Spleen (tissue), 11 donors: ENCODE results near the gene FLAD1. TPM values are rescaled to one million over a fixed set of nuclear protein-coding genes. Genes with fewer than 3 reads are reported as not detected.

Experiments used
- DNase-seq: peaks from one replicate; pipeline ENCODE4 v3.0.0-alpha.2; 2020
- H3K27ac ChIP-seq, 8 donors: fragments of 200-600 bp; sonication (generic) in 7 of 8; 1 replicate in 4 of 8; 2 replicates in 4 of 8; pipeline versions ENCODE4 v1.5.0 to v1.8.0; 2016 to 2021; ENCODE audit warnings: inconsistent platforms in 4 of 8, mild to moderate bottlenecking in 4 of 8, moderate library complexity in 1 of 8
- H3K27me3 ChIP-seq, 7 donors: fragments of 200-600 bp; sonication (generic) in 6 of 7; replicated peaks in 1 of 7; 1 replicate in 4 of 7; 2 replicates in 3 of 7; pipeline versions ENCODE4 v1.5.0 to v1.8.0; 2016 to 2021; ENCODE audit warnings: inconsistent platforms in 3 of 7, mild to moderate bottlenecking in 1 of 7
- H3K36me3 ChIP-seq, 6 donors: fragments of 200-600 bp; sonication (generic) in 5 of 6; 1 replicate in 4 of 6; 2 replicates in 2 of 6; pipeline versions ENCODE4 v1.5.0 to v1.8.0; 2016 to 2021; ENCODE audit warnings: inconsistent platforms in 2 of 6
- H3K4me1 ChIP-seq, 6 donors: fragments of 200-600 bp; sonication (generic) in 5 of 6; 1 replicate in 3 of 6; 2 replicates in 3 of 6; pipeline versions ENCODE4 v1.5.0 to v1.8.0; 2016 to 2021; ENCODE audit warnings: inconsistent platforms in 3 of 6
- H3K4me3 ChIP-seq, 8 donors: fragments of 200-600 bp; sonication (generic) in 7 of 8; 1 replicate in 4 of 8; 2 replicates in 4 of 8; pipeline versions ENCODE4 v1.5.0 to v1.8.0; 2016 to 2021; ENCODE audit warnings: inconsistent platforms in 4 of 8, mild to moderate bottlenecking in 4 of 8, moderate library complexity in 2 of 8
- H3K9me3 ChIP-seq, 8 donors: fragments of 200-600 bp; sonication (generic) in 7 of 8; 1 replicate in 4 of 8; 2 replicates in 4 of 8; pipeline versions ENCODE4 v1.5.0 to v1.8.0; 2016 to 2021; ENCODE audit warnings: inconsistent platforms in 4 of 8
- POLR2A ChIP-seq, 3 donors: fragments of 450-650 bp; IDR thresholded peaks; one replicate each; pipeline ENCODE4 v1.5.1; 2017; ENCODE audit warnings: antibody characterized with exemption in 3 of 3, mild to moderate bottlenecking in 1 of 3
- POLR2AphosphoS5 ChIP-seq, 3 donors: sonication (generic); formaldehyde crosslinking; IDR thresholded peaks; one replicate each; pipeline ENCODE4 v1.5.1; 2017; ENCODE audit warnings: antibody characterized with exemption in 3 of 3
- WGBS, 5 donors: extraction: QIAGEN DNeasy Blood & Tissue Kit in 3 of 5; methylation state at CpG; one replicate each; pipeline versions ENCODE4 v1.1.5 to v1.1.7; 2013 to 2018; 5-methylcytosine and 5-hydroxymethylcytosine counted together
- intact Hi-C: fragments of 100-400 bp; cut with DNase I; formaldehyde crosslinking; loops from one replicate; pipeline ENCODE4 v1.15.0; 2023; ENCODE audit warnings: low total_unique reads
- polyA plus RNA-seq, 3 donors: library from polyadenylated mRNA; stranded (reverse); fragments of 200-250 nt; gene quantifications; one replicate each; pipeline ENCODE4 v1.2.1, GENCODE V29; 2013
- total RNA-seq, 7 donors: library from RNA; depleted of rRNA in 3 of 7; stranded (reverse); fragments of >200 nt in 3 of 7; fragmentation: NEBNext Ultra II Directional in 4 of 7; extraction: Animal tissue kit (Norgen Biotek cat#: 25700) in 4 of 7; gene quantifications; one replicate each; pipeline versions ENCODE4 v1.1.0 to v1.2.1, GENCODE V29; 2016 to 2021
- TF ChIP-seq, protein P1 (sequence below), 11 experiments: fragments of 200-600 bp in 7 of 11; fragments of 450-650 bp in 4 of 11; sonication (generic) in 4 of 11; IDR thresholded peaks in 8 of 11; conservative IDR thresholded peaks in 3 of 11; 1 replicate in 7 of 11; 2 replicates in 4 of 11; pipeline versions ENCODE4 v1.4.0 to v1.8.0; 2016 to 2021; ENCODE audit warnings: antibody characterized with exemption in 11 of 11, inconsistent platforms in 4 of 11, mild to moderate bottlenecking in 1 of 11
- donor health status: healthy with polysubstance abuse.
- donor health status: DM: no; HTN: no; CAD: no; lungs with moderate emphysema.
- donor health status: DM: no; HTN: no; CAD: no.
- donor health status: Bipolar disorder and iron deficiency.
- donor health status: healthy.
- donor health status: DM: no; HTN: no; CAD: no.
- donor health status: DM: yes; HTN: yes; CAD: no.

FLAD1 gene
- total and polyA plus RNA-seq, 10 donors: 27.1 to 43.4 (median 31.6) TPM

DNA sequence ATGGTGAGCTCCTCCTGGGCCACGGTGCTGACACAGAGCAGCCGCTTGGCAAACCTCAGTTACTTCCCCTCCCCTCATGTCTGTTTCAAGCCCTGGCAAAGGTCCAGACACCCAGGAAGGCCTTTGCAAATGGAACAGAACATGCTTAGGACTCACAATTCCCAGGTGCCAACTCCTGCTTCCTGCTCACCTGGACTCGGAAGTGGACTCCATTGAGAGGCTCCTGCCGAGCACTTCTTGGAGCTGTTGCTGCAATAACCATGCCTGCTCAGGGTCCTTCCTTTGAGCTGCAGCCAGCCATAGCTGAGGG, 39.7 kb downstream of the FLAD1 start:
- Histone ChIP-seq H3K36me3 (no peaks in the 10 kb centered on the region), H3K4me3 (no peak overlapping the region), H3K4me1 (peaks cover 5 to 28% (median 17%) of the 10 kb centered on the region in 6 donors), H3K27ac (no peak overlapping the region), H3K9me3 (no peaks in the 10 kb centered on the region), H3K27me3 (no peaks in the 10 kb centered on the region)
- 54 to 71% (median 67%) methylated on average over 4 of the region's 4 CpGs for WGBS, 5 donors
- intact Hi-C loops: no loop called here
- TF ChIP-seq, protein P1, sequence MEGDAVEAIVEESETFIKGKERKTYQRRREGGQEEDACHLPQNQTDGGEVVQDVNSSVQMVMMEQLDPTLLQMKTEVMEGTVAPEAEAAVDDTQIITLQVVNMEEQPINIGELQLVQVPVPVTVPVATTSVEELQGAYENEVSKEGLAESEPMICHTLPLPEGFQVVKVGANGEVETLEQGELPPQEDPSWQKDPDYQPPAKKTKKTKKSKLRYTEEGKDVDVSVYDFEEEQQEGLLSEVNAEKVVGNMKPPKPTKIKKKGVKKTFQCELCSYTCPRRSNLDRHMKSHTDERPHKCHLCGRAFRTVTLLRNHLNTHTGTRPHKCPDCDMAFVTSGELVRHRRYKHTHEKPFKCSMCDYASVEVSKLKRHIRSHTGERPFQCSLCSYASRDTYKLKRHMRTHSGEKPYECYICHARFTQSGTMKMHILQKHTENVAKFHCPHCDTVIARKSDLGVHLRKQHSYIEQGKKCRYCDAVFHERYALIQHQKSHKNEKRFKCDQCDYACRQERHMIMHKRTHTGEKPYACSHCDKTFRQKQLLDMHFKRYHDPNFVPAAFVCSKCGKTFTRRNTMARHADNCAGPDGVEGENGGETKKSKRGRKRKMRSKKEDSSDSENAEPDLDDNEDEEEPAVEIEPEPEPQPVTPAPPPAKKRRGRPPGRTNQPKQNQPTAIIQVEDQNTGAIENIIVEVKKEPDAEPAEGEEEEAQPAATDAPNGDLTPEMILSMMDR (IDR thresholded peaks at IDR 0.05 in 8 of 11, conservative IDR thresholded peaks at IDR 0.05 in 3 of 11): no peak
- TF ChIP-seq POLR2AphosphoS5 (IDR thresholded peaks at IDR 0.05): no peak
- no peak for TF ChIP-seq POLR2A (IDR thresholded peaks at IDR 0.05)
- DNase-seq: no peak

GRCh38 chr1:155023627-155024026, 40.5 kb downstream of the FLAD1 start:
- Histone ChIP-seq H3K36me3 (no peaks in the 10 kb centered on the region), H3K27ac (no peak overlapping the region), H3K4me3 (no peak overlapping the region), H3K4me1 (peaks cover 0 to 24% (median 9%) of the 10 kb centered on the region in 6 donors), H3K9me3 (no peaks in the 10 kb centered on the region), H3K27me3 (no peaks in the 10 kb centered on the region)
- DNase-seq: no peak
- intact Hi-C loops: no loop called here
- 82 to 93% (median 89%) methylated on average over 5 of the region's 5 CpGs for WGBS, 5 donors
- no peak for TF ChIP-seq POLR2AphosphoS5 (IDR thresholded peaks at IDR 0.05)
- TF ChIP-seq, protein P1 (IDR thresholded peaks at IDR 0.05 in 8 of 11, conservative IDR thresholded peaks at IDR 0.05 in 3 of 11): no peak

- no peaks in the 10 kb centered on the region for H3K9me3 ChIP-seq
- no peak overlapping the region for H3K4me3 ChIP-seq
- no peaks in the 10 kb centered on the region for H3K36me3 ChIP-seq
- H3K27me3 ChIP-seq: no peaks in the 10 kb centered on the region
- H3K4me1 ChIP-seq: peaks cover 0 to 22% (median 3%) of the 10 kb centered on the region in 6 donors
- TF ChIP-seq, protein P1 (IDR thresholded peaks at IDR 0.05 in 8 of 11, conservative IDR thresholded peaks at IDR 0.05 in 3 of 11): no peak
- TF ChIP-seq POLR2AphosphoS5 (IDR thresholded peaks at IDR 0.05) (no peak), POLR2A (IDR thresholded peaks at IDR 0.05) (no peak)
- intact Hi-C loops: no loop called here
- DNase-seq: no peak
- WGBS, 5 donors: 86 to 92% (median 91%) methylated on average over 7 to 9 of the region's 9 CpGs
- H3K27ac ChIP-seq: no peak overlapping the region
Observed at GRCh38 chr1:155024315-155024714, 41.2 kb downstream of the FLAD1 start.

GRCh38 chr1:155026154-155026553, 43.0 kb downstream of the FLAD1 start:
- intact Hi-C loops: no loop called here
- WGBS, 5 donors: 69 to 82% (median 81%) methylated on average over 8 to 9 of the region's 9 CpGs
- no peaks in the 10 kb centered on the region for H3K9me3 ChIP-seq
- H3K27me3 ChIP-seq: no peaks in the 10 kb centered on the region
- H3K36me3 ChIP-seq: no peaks in the 10 kb centered on the region
- TF ChIP-seq, protein P1 (IDR thresholded peaks at IDR 0.05 in 8 of 11, conservative IDR thresholded peaks at IDR 0.05 in 3 of 11): no peak
- TF ChIP-seq POLR2A (IDR thresholded peaks at IDR 0.05) (no peak), POLR2AphosphoS5 (IDR thresholded peaks at IDR 0.05) (no peak)
- no peak overlapping the region for H3K27ac ChIP-seq
- no peak for DNase-seq
- H3K4me1 ChIP-seq: peaks cover 0 to 15% (median 0%) of the 10 kb centered on the region in 6 donors
- H3K4me3 ChIP-seq: no peak overlapping the region
